ENCODE results near the gene GPATCH1.
"Not testable (repeated sequence)": the region's sequence is repeated elsewhere in the genome, so short reads cannot be mapped to it uniquely, and the experiment has no call there.

Gene GPATCH1

DNA sequence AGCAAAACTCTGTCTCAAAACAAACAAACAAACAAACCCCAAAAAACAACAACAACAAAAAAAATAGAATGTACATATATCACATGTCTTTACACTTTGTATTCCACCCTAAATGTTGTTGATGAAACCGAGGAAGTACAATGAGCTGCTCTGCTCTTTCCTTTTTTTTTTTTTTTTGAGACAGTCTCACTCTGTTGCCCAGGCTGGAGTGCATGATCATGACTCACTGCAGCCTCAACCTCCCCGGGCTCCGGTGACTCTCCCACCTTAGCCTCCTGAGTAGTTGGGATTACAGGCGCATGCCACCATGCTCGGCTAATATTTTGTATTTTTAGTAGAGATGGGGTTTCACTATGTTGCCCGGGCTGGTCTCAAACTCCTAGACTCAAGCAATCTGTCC, 82.5 kb downstream of the GPATCH1 start:
- no peak for TF ChIP-seq CTCF (IDR thresholded peaks at IDR 0.05; ENCODE audit: extremely low read depth, missing control alignments)
- DNase-seq (ENCODE audit: low spot score) = no peak

DNA sequence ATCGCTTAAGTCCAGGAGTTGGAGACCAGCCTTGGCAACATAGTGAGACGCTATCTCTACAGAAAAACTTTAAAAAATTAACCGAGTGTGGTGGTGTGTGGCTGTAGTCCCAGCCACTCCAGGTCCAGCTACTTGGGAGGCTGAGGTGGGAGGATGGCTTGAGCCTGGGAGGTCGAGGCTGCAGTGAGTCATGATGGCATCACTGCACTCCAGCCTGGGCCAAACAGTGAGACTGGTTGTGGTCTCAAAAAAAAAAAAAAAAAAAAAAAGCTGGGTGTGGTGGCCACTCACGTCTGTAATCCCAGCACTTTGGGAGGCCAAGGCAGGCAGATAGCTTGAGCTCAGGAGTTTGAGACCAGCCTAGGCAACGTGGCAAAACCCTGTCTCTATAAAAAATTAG, 85.1 kb downstream of the GPATCH1 start:
- not testable (repeated sequence) for DNase-seq (ENCODE audit: low spot score)

GRCh38 chr19:33167438-33167837, 86.5 kb downstream of the GPATCH1 start:
- no peak for TF ChIP-seq CTCF (IDR thresholded peaks at IDR 0.05; ENCODE audit: extremely low read depth, missing control alignments)
- DNase-seq (ENCODE audit: low spot score) = no peak

DNA sequence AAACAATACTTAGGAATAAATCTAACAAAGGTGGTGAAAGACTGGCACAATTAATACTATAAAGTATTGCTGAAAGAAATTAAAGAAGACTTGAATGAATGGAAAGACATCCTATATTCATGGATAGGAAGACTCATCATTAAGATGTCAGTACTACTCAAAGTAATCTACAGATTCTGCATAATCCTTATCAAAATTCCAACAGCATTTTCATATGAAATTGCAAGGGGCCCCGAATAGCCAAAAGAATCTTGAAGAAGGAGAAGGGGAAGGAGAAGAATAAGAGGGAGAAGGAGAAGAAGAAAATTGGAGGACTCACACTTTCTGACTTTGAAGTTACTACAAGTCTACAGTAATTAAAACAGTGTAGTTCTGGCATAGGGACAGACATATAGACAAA, 87.5 kb downstream of the GPATCH1 start:
- DNase-seq (ENCODE audit: low spot score) = no peak
- TF ChIP-seq CTCF (IDR thresholded peaks at IDR 0.05; ENCODE audit: extremely low read depth, missing control alignments) = no peak

DNA sequence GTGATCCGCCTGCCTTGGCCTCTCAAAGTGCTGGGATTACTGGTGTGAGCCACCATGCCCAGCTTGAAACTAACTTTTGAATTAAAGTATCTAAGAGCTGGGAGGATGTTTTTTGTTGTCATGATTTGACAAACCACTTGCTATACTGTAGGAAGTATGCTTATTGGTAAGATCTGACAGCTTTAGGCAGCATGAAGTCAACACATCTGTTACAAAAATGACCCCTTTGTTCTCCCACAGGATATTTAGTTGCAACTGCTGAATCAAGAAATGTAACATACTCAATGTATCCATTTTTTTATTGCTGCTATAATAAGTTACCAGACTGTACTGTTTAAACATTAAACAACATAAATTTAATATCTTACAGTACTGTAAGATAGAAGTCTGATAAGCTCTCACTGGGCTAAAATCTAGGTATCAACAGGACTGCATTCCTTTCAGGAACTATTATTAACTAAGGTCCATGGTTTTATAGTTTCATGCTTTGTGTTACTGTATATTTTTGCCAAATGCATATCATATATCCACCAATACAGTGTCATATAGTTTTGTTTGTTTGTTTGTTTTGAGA, 90.3 kb downstream of the GPATCH1 start:
- DNase-seq (ENCODE audit: low spot score) = no peak
- no peak for TF ChIP-seq CTCF (IDR thresholded peaks at IDR 0.05; ENCODE audit: extremely low read depth, missing control alignments)

DNA sequence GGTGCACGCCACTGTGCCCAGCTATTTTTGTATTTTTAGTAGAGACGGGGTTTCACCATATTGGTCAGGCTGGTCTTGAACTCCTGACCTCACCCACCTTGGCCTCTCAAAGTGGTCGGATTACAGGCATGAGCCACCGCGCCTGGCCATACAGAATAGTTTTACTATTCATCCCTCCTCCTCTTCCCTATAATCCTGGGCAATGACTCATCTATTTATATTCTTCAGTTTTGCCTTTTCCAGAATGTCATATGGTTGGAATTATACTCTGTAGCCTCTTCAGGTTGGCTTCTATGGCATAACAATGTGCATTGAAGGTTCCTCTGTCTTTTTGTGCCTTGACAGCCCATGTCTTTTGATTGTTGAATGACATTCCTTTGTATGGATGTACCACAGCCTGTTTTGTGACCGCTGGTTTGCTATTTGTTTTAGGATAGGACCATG, 91.0 kb downstream of the GPATCH1 start:
- no peak for TF ChIP-seq CTCF (IDR thresholded peaks at IDR 0.05; ENCODE audit: extremely low read depth, missing control alignments)
- no peak for DNase-seq (ENCODE audit: low spot score)

DNA sequence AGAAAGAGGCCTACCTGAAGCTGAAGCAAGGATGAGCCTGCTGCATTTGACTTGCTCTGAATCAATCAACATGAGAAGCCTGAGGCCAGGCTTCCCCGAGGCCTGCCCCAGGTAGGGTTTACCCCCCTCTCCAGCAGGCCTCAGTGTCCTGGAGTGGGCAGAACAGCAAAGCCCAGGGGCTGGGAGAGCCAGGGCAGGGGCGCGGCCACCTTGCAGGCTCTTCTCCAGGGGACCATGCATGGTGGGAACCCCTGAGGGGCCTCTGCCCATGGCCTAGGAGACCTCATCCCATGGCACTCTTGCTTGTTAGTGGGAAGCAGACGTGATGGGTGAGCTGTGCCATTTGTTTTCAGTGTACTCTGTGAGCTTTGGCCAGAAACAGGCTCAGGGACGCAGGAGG, 93.2 kb downstream of the GPATCH1 start:
- no peak for DNase-seq (ENCODE audit: low spot score)

More for the DNA sequence above, 93.2 kb downstream of the GPATCH1 start:
- TF ChIP-seq CTCF (IDR thresholded peaks at IDR 0.05; ENCODE audit: extremely low read depth, missing control alignments) = no peak

All from GM20000 (cell line).